Tibial nerve (tissue), 3 donors: Measurements from ENCODE around the gene EFNB3.

ENCODE experiments used
- POLR2A ChIP-seq, 2 donors: fragments of 450-650 bp; IDR thresholded peaks; one replicate each; pipeline ENCODE4 v1.6.1; 2017; ENCODE audit warnings: antibody characterized with exemption in 2 of 2, mild to moderate bottlenecking in 2 of 2, moderate library complexity in 2 of 2
- TF ChIP-seq, protein P1 (sequence below), 5 experiments: fragments of 200-600 bp in 3 of 5; fragments of 450-650 bp in 2 of 5; sonication (generic) in 3 of 5; IDR thresholded peaks; one replicate each; pipeline ENCODE4 v1.5.1; 2016 to 2019; ENCODE audit warnings: antibody characterized with exemption in 5 of 5, mild to moderate bottlenecking in 3 of 5, moderate library complexity in 2 of 5

DNA sequence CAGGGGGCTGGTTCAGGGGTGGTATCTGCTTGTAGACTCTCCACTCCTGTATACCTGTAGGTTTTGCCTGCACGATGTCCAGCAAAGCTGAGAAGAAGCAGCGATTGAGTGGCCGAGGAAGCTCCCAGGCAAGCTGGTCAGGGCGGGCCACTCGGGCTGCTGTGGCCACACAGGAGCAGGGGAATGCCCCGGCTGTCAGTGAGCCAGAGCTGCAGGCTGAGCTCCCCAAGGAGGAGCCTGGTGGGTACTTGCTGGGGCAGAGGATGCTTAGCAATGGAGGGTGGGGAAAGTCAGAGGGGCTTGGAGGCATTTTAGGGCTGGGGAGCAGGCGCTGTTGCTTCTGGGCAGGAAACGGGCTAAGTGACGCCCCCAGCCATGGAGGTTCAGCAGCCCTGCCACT lies 14.7 kb downstream of the EFNB3 start:
- TF ChIP-seq, protein P1, sequence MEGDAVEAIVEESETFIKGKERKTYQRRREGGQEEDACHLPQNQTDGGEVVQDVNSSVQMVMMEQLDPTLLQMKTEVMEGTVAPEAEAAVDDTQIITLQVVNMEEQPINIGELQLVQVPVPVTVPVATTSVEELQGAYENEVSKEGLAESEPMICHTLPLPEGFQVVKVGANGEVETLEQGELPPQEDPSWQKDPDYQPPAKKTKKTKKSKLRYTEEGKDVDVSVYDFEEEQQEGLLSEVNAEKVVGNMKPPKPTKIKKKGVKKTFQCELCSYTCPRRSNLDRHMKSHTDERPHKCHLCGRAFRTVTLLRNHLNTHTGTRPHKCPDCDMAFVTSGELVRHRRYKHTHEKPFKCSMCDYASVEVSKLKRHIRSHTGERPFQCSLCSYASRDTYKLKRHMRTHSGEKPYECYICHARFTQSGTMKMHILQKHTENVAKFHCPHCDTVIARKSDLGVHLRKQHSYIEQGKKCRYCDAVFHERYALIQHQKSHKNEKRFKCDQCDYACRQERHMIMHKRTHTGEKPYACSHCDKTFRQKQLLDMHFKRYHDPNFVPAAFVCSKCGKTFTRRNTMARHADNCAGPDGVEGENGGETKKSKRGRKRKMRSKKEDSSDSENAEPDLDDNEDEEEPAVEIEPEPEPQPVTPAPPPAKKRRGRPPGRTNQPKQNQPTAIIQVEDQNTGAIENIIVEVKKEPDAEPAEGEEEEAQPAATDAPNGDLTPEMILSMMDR (IDR thresholded peaks at IDR 0.05): no peak
- TF ChIP-seq POLR2A (IDR thresholded peaks at IDR 0.05): no peak
